ENCODE measurements around the gene NAT10.
"Not testable (repeated sequence)": the region's sequence is repeated elsewhere in the genome, so short reads cannot be mapped to it uniquely, and the experiment has no call there.

NAT10 gene

GRCh38 chr11:34065505-34066203, 39.8 kb upstream of the NAT10 start:
- no peak for DNase-seq (ENCODE audit: low read depth in 1 of 2, low spot score in 1 of 2)
- TF ChIP-seq, protein P1, sequence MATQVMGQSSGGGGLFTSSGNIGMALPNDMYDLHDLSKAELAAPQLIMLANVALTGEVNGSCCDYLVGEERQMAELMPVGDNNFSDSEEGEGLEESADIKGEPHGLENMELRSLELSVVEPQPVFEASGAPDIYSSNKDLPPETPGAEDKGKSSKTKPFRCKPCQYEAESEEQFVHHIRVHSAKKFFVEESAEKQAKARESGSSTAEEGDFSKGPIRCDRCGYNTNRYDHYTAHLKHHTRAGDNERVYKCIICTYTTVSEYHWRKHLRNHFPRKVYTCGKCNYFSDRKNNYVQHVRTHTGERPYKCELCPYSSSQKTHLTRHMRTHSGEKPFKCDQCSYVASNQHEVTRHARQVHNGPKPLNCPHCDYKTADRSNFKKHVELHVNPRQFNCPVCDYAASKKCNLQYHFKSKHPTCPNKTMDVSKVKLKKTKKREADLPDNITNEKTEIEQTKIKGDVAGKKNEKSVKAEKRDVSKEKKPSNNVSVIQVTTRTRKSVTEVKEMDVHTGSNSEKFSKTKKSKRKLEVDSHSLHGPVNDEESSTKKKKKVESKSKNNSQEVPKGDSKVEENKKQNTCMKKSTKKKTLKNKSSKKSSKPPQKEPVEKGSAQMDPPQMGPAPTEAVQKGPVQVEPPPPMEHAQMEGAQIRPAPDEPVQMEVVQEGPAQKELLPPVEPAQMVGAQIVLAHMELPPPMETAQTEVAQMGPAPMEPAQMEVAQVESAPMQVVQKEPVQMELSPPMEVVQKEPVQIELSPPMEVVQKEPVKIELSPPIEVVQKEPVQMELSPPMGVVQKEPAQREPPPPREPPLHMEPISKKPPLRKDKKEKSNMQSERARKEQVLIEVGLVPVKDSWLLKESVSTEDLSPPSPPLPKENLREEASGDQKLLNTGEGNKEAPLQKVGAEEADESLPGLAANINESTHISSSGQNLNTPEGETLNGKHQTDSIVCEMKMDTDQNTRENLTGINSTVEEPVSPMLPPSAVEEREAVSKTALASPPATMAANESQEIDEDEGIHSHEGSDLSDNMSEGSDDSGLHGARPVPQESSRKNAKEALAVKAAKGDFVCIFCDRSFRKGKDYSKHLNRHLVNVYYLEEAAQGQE (IDR thresholded peaks at IDR 0.05; ENCODE audit: insufficient replicate concordance, low read depth), result no peak
- TF ChIP-seq GABPA (IDR thresholded peaks at IDR 0.05; ENCODE audit: low read depth), result no peak
- TF ChIP-seq SPI1 (IDR thresholded peaks at IDR 0.05; ENCODE audit: borderline replicate concordance, low read depth), result no peak
- TF ChIP-seq CTCF (IDR thresholded peaks at IDR 0.05; ENCODE audit: insufficient read depth, low read length), result no peak
- no peak for TF ChIP-seq POLR2AphosphoS5 (IDR thresholded peaks at IDR 0.05; ENCODE audit: low read depth)
- Histone ChIP-seq H3K4me3 (replicated peaks; ENCODE audit: insufficient read depth, low read length) (no peak overlapping the region), H3K27me3 (ENCODE audit: insufficient read depth, poor library complexity, severe bottlenecking) (no peaks in the 10 kb centered on the region), H3K27ac (replicated peaks) (no peak overlapping the region)

DNA sequence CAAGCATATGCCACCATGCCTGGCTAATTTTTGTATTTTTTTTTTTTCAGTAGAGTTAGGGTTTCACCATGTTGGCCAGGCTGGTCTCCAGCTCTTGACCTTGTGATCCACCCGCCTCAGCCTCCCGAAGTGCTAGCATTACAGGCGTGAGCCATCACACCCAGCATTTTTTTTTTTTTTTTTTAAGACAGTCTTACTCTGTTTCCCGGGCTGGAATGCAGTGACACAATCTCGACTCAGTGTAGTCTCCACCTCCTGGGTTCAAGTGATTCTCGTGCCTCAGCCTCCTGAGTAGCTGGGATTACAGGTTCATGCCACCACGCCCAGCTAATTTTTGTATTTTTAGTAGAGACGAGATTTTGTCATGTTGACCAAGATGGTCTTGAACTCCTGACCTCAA, 38.7 kb upstream of the NAT10 start:
- not testable (repeated sequence) for DNase-seq (ENCODE audit: low read depth in 1 of 2, low spot score in 1 of 2); H3K27ac ChIP-seq (replicated peaks)

DNA sequence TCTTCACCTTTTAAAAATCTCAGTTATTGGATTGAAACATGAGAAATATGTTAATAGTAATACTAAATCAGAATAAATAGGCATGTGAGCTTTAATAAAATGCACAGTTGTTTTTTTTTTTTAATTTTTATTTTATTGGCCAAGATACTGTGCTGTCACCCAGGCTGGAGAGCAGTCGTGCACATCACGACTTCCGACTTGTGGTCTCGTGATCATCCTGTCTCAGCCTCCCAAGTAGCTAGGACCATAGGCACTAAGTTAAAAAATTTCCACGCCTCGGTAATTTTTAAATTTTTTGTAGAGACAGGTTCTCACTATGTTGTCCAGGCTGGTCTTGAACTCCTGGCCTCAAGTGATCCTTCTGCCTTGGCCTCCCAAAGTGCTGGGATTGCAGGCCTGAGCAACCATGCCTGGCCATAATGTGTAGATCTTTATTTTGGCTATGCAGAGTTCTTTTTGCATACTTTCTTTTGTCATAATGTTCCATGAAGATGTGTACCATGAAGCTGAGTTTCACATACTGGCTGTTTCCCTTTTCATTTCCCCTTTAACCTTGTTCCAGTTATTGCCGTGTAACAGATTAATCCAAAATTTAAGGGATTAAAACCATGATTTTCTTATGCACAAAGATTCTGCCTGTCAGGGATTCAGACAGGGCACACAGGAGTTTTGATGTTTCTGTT, 37.9 kb upstream of the NAT10 start:
- TF ChIP-seq, protein P1 (IDR thresholded peaks at IDR 0.05; ENCODE audit: insufficient replicate concordance, low read depth), result no peak
- TF ChIP-seq CTCF (IDR thresholded peaks at IDR 0.05; ENCODE audit: insufficient read depth, low read length), result no peak
- TF ChIP-seq POLR2AphosphoS5 (IDR thresholded peaks at IDR 0.05; ENCODE audit: low read depth), result no peak
- TF ChIP-seq SPI1 (IDR thresholded peaks at IDR 0.05; ENCODE audit: borderline replicate concordance, low read depth), result no peak
- no peak for TF ChIP-seq GABPA (IDR thresholded peaks at IDR 0.05; ENCODE audit: low read depth)
- Histone ChIP-seq H3K27ac (replicated peaks) (no peak overlapping the region), H3K27me3 (ENCODE audit: insufficient read depth, poor library complexity, severe bottlenecking) (no peaks in the 10 kb centered on the region), H3K4me3 (replicated peaks; ENCODE audit: insufficient read depth, low read length) (no peak overlapping the region)
- DNase-seq (ENCODE audit: low read depth in 1 of 2, low spot score in 1 of 2), result no peak

More for the DNA sequence above, 38.7 kb upstream of the NAT10 start:
- H3K27me3 ChIP-seq (ENCODE audit: insufficient read depth, poor library complexity, severe bottlenecking); H3K4me3 ChIP-seq (replicated peaks; ENCODE audit: insufficient read depth, low read length): not testable (repeated sequence)

DNA sequence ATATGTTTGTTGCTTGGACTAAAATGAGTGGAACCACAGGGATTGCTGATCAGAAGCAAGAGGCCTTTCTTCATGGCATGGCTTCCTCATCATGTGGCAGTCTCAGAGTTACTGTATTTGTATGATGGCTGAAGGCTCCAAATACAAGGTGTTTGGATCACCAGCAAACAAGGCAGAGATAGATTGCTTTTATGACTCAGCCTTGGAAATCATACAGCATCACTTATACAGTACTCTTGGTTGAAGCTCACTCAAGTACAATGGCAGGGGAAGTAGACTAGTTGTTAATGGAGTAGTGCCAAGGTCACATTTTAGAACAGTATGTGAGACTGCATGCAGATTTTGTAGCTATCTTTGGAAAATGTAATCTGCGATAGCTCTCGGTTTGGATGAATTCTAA, 37.3 kb upstream of the NAT10 start:
- Histone ChIP-seq H3K27me3 (ENCODE audit: insufficient read depth, poor library complexity, severe bottlenecking) (no peaks in the 10 kb centered on the region), H3K27ac (replicated peaks) (no peak overlapping the region), H3K4me3 (replicated peaks; ENCODE audit: insufficient read depth, low read length) (no peak overlapping the region)
- DNase-seq (ENCODE audit: low read depth in 1 of 2, low spot score in 1 of 2), result no peak
- TF ChIP-seq SPI1 (IDR thresholded peaks at IDR 0.05; ENCODE audit: borderline replicate concordance, low read depth), result no peak
- TF ChIP-seq, protein P1 (IDR thresholded peaks at IDR 0.05; ENCODE audit: insufficient replicate concordance, low read depth), result no peak
- TF ChIP-seq GABPA (IDR thresholded peaks at IDR 0.05; ENCODE audit: low read depth), result no peak
- no peak for TF ChIP-seq POLR2AphosphoS5 (IDR thresholded peaks at IDR 0.05; ENCODE audit: low read depth)
- TF ChIP-seq CTCF (IDR thresholded peaks at IDR 0.05; ENCODE audit: insufficient read depth, low read length), result no peak

DNA sequence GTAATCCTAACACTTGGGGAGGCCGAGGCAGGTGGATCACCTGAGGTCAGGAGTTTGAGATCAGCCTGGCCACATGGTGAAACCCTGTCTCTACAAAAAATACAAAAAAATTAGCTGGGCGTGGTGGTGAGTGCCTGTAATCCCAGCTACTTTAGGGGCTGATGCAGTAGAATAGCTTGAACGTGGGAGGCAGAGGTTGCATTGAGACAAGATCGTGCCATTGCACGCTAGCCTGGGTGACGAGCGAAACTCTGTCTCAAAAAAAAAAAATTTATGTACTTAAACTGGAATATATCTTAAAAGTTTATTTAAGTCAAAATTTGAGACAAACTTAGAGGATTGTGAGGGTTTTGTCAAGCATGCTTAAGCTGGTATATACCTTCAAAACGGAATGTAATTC, 34.1 kb upstream of the NAT10 start:
- not testable (repeated sequence) for DNase-seq (ENCODE audit: low read depth in 1 of 2, low spot score in 1 of 2); H3K27me3 ChIP-seq (ENCODE audit: insufficient read depth, poor library complexity, severe bottlenecking); H3K4me3 ChIP-seq (replicated peaks; ENCODE audit: insufficient read depth, low read length); H3K27ac ChIP-seq (replicated peaks)

Data from HL-60 (cell line).